HEK293 (cell line): ENCODE results near the gene UNK.

Experiments
- CTCF ChIA-PET: fragments of 350-600 bp; formaldehyde crosslinking; extraction: SDS; loops from one replicate; lab custom pipeline; 2021; ENCODE audit warnings: antibody characterized with exemption; lab: Yijun Ruan, JAX
- POLR2A ChIA-PET: fragments of 300-600 bp; formaldehyde crosslinking; extraction: SDS; loops from one replicate; lab custom pipeline; 2020; ENCODE audit warnings: antibody characterized with exemption, inconsistent platforms; lab: Yijun Ruan, JAX
- H3K27ac ChIP-seq: fragments of 200-500 bp; sonication (Bioruptor generic); 2 replicates; pipeline ENCODE4 v1.5.1; 2014; ENCODE audit warnings: low read depth, low read length, control low read depth, inconsistent platforms; ENCODE audit errors: extremely low read depth
- H3K36me3 ChIP-seq, 2 experiments: fragments of 200-500 bp in 1 of 2; sonication (Bioruptor generic) in 1 of 2; 1 replicate in 1 of 2; 2 replicates in 1 of 2; pipeline ENCODE4 v1.5.1; 2014 to 2017; ENCODE audit warnings: inconsistent platforms in 2 of 2, low read length in 2 of 2; ENCODE audit not compliant: control insufficient read depth in 2 of 2, insufficient read depth in 1 of 2
- H3K4me1 ChIP-seq: fragments of 200-500 bp; sonication (Bioruptor generic); 2 replicates; pipeline ENCODE4 v1.5.1; 2014; ENCODE audit warnings: mild to moderate bottlenecking, low read length, inconsistent platforms; ENCODE audit not compliant: control insufficient read depth, insufficient read depth
- H3K4me3 ChIP-seq: 2 replicates; pipeline ENCODE4 v1.5.1; 2011; ENCODE audit warnings: low read depth, mild to moderate bottlenecking, control low read depth, low read length, moderate library complexity
- H3K9me3 ChIP-seq: fragments of 200-500 bp; sonication (Bioruptor generic); 2 replicates; pipeline ENCODE4 v1.5.1; 2014; ENCODE audit warnings: low read depth, low read length, inconsistent platforms; ENCODE audit not compliant: control insufficient read depth, insufficient read depth
- BCL11A ChIP-seq: fragments of 450-650 bp; formaldehyde crosslinking; IDR thresholded peaks from 2 replicates; pipeline ENCODE4 v1.5.1; 2016; ENCODE audit warnings: low read depth, missing biosample characterization, missing genetic modification characterization
- KLF7 ChIP-seq: fragments of 450-650 bp; formaldehyde crosslinking; IDR thresholded peaks from 2 replicates; pipeline ENCODE4 v1.5.1; 2016; ENCODE audit warnings: missing biosample characterization, missing genetic modification characterization, borderline replicate concordance
- ZBTB48 ChIP-seq: fragments of 450-650 bp; formaldehyde crosslinking; IDR thresholded peaks from 2 replicates; pipeline ENCODE4 v1.5.1; 2016; ENCODE audit warnings: missing biosample characterization, missing genetic modification characterization
- ZIC2 ChIP-seq: fragments of 450-650 bp; formaldehyde crosslinking; IDR thresholded peaks from 2 replicates; pipeline ENCODE4 v1.5.1; 2016; ENCODE audit warnings: missing biosample characterization, missing genetic modification characterization
- ZNF10 ChIP-seq: fragments of 450-650 bp; formaldehyde crosslinking; IDR thresholded peaks from 2 replicates; pipeline ENCODE4 v1.5.1; 2017; ENCODE audit warnings: missing biosample characterization, missing genetic modification characterization
- ZNF211 ChIP-seq: fragments of 450-650 bp; formaldehyde crosslinking; IDR thresholded peaks from 2 replicates; pipeline ENCODE4 v1.5.1; 2016; ENCODE audit warnings: low read depth, missing biosample characterization, missing genetic modification characterization
- ZNF23 ChIP-seq: fragments of 450-650 bp; formaldehyde crosslinking; IDR thresholded peaks from 2 replicates; pipeline ENCODE4 v1.5.1; 2016; ENCODE audit warnings: missing biosample characterization, missing genetic modification characterization, borderline replicate concordance
- ZNF707 ChIP-seq: fragments of 450-650 bp; formaldehyde crosslinking; IDR thresholded peaks from 2 replicates; pipeline ENCODE4 v1.5.1; 2016; ENCODE audit warnings: missing biosample characterization, missing genetic modification characterization
- TF ChIP-seq, protein P1 (sequence below): fragments of 450-650 bp; IDR thresholded peaks from 2 replicates; pipeline ENCODE4 v1.5.1; 2018; ENCODE audit warnings: missing biosample characterization, missing genetic modification characterization
- TF ChIP-seq, protein P2 (sequence below): fragments of 450-650 bp; formaldehyde crosslinking; IDR thresholded peaks from 2 replicates; pipeline ENCODE4 v1.5.1; 2016; ENCODE audit warnings: missing biosample characterization, missing genetic modification characterization
- TF ChIP-seq, protein P3 (sequence below): fragments of 450-650 bp; formaldehyde crosslinking; IDR thresholded peaks from 2 replicates; pipeline ENCODE4 v1.5.1; 2016; ENCODE audit warnings: missing biosample characterization, missing genetic modification characterization

The UNK gene

DNA sequence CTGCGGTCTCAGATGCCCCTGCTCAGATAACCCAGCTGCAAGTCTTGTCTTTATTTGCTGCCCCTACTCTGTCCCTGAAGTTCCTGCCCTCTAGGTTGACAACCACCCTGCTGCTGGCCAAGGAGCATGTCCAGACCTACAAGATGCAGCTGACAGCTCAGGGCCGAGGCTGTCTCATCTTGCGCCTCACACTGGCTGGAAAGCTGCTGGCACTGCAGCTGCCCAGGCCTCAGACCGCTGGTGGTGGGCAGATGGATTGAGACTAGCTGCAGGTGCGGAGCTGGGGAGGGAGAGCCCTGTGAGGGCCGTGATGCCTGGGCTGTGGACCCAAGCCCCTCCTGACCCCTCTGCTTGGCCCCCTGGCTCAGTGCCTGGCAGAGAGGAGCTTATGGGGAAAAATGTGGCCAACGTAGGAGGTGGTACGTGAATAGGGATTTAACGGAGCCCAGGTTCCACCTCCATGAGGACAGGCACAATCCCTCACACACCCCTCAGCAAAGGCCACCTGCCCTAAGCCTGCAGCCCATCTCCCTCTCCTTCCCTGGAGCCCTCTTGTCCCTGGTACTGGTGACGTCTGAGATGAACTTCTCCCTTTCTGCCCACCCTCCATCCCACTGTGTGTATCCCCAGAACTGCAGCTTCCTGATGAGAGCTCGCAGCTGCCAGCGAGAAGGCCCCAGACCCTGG, 11.3 kb upstream of the UNK start:
- no peak for TF ChIP-seq ZNF211 (tag by site-specific recombination)
- no peak for TF ChIP-seq ZNF23 (tag by site-specific recombination)
- TF ChIP-seq, protein P1, sequence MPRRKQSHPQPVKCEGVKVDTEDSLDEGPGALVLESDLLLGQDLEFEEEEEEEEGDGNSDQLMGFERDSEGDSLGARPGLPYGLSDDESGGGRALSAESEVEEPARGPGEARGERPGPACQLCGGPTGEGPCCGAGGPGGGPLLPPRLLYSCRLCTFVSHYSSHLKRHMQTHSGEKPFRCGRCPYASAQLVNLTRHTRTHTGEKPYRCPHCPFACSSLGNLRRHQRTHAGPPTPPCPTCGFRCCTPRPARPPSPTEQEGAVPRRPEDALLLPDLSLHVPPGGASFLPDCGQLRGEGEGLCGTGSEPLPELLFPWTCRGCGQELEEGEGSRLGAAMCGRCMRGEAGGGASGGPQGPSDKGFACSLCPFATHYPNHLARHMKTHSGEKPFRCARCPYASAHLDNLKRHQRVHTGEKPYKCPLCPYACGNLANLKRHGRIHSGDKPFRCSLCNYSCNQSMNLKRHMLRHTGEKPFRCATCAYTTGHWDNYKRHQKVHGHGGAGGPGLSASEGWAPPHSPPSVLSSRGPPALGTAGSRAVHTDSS (tag by site-specific recombination), result no peak
- TF ChIP-seq KLF7 (tag by site-specific recombination), result no peak
- no peak for TF ChIP-seq BCL11A
- TF ChIP-seq, all 188 proteins: peak for 0
- no peak overlapping the region for H3K4me3 ChIP-seq
- peaks cover 0 to 42% of the 10 kb centered on the region in 2 experiments; a peak in 2 of 3 replicates for H3K36me3 ChIP-seq
- ChIA-PET CTCF (interaction anchor here (0.6 to 9.4 kb wide), 13 partner anchors 10 to 595 kb away, joined by 3 to 73 read pairs (median 3); partner anchors contain the start of genes GALK1 and TSEN54), POLR2A (interaction anchor here (0.6 to 8.1 kb wide), 7 partner anchors 8 to 67 kb away, joined by 3 to 234 read pairs (median 4); partner anchors contain the start of genes GALK1 and UNK)
- H3K9me3 ChIP-seq, result no peaks in the 10 kb centered on the region
- H3K27ac ChIP-seq, result no peak overlapping the region; the same call in 1 of the 2 replicates
- H3K4me1 ChIP-seq, result peaks cover 11% of the 10 kb centered on the region; the same call in 1 of the 2 replicates

DNA sequence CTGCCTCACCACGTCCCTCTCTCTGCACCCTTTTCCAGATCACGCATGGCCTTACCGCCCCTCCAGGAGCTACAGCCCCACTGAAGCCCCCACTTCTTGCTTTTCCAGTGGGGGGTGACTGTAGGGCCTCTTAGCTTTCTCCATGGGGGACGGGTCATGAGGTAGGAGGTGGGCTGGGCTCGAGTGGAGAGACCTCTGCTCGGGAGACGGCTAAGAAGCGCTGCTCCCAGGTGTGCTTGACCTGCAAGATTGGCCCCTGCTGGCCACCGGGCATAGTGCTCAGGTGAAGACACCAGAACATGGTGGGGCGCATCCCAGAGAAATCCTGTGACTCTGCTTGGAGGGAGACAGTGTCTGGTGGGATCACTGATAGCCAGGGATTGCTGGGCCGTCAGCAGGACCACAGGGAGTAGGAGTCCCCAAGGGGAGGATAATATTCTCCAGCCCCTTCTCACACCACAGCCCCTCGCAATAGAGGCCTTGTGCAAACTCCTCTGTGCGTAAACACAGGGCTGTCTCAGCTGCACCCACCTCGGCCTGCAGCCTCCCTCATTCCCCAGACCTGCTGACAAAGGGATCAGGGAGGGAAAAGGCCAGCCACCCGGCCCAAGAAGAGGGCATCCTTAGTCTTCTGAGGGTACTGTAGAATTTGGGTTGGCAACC, 10.7 kb upstream of the UNK start:
- H3K36me3 ChIP-seq, result peaks cover 0 to 49% of the 10 kb centered on the region in 2 experiments; a peak in 2 of 3 replicates
- H3K9me3 ChIP-seq, result no peaks in the 10 kb centered on the region
- ChIA-PET POLR2A (interaction anchor here (0.6 to 8.1 kb wide), 6 partner anchors 9 to 67 kb away, joined by 3 to 234 read pairs (median 6); partner anchors contain the start of genes GALK1 and UNK), CTCF (interaction anchor here (0.6 to 9.4 kb wide), 13 partner anchors 9 to 594 kb away, joined by 3 to 73 read pairs (median 4); partner anchors contain the start of genes GALK1 and TSEN54)
- TF ChIP-seq, protein P2, sequence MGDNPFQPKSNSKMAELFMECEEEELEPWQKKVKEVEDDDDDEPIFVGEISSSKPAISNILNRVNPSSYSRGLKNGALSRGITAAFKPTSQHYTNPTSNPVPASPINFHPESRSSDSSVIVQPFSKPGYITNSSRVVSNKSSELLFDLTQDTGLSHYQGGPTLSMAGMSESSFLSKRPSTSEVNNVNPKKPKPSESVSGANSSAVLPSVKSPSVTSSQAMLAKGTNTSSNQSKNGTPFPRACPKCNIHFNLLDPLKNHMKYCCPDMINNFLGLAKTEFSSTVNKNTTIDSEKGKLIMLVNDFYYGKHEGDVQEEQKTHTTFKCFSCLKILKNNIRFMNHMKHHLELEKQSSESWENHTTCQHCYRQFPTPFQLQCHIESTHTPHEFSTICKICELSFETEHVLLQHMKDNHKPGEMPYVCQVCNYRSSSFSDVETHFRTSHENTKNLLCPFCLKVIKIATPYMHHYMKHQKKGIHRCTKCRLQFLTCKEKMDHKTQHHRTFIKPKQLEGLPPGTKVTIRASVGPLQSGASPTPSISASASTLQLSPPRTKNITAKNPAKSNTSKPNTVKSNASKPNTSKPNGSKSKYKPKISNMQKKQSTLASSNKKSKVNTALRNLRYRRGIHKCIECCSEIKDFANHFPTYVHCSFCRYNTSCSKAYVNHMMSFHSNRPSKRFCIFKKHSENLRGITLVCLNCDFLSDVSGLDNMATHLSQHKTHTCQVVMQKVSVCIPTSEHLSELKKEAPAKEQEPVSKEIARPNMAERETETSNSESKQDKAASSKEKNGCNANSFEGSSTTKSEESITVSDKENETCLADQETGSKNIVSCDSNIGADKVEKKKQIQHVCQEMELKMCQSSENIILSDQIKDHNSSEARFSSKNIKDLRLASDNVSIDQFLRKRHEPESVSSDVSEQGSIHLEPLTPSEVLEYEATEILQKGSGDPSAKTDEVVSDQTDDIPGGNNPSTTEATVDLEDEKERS (tag by site-specific recombination), result no peak
- 0 out of 2 replicates have a peak, but pooled peaks have one; percentile 12 for TF ChIP-seq ZIC2 (tag by site-specific recombination)
- TF ChIP-seq ZNF707 (tag by site-specific recombination), result no peak
- no peak for TF ChIP-seq ZBTB48 (tag by site-specific recombination)
- TF ChIP-seq, all 188 proteins: peak for 1
- Histone ChIP-seq H3K4me1 (peaks cover 11% of the 10 kb centered on the region; the same call in 1 of the 2 replicates), H3K27ac (no peak overlapping the region), H3K4me3 (no peak overlapping the region)

DNA sequence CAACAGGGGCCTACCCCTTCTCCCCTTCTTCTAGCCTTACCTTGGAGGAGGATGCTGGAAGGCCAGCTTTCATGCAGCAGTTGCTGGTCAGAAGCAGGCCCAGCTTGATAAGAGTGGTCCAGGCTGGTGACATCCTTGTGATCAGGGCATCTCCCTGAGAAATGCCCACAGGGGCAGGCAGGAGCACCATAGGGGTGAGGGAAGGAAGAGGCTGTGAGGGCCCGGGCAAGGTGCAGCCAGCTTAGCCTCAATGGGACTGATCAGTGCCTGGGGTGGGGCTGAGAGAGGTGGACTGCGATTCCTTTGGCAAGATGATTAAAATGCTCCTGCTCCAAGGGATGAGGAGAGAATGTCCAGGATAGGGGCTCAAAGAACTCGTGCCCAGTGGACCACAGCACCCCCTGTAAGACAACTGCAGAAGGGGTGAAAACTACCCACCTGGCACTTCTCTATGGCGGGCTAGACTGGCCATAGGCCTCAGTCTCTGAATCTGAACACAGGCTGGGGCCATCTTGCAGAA, 10.1 kb upstream of the UNK start:
- Histone ChIP-seq H3K36me3 (peaks cover 0 to 49% of the 10 kb centered on the region in 2 experiments; a peak in 2 of 3 replicates), H3K4me1 (peaks cover 8% of the 10 kb centered on the region; the same call in 1 of the 2 replicates), H3K27ac (no peak overlapping the region), H3K9me3 (no peaks in the 10 kb centered on the region), H3K4me3 (no peak overlapping the region)
- TF ChIP-seq, protein P3, sequence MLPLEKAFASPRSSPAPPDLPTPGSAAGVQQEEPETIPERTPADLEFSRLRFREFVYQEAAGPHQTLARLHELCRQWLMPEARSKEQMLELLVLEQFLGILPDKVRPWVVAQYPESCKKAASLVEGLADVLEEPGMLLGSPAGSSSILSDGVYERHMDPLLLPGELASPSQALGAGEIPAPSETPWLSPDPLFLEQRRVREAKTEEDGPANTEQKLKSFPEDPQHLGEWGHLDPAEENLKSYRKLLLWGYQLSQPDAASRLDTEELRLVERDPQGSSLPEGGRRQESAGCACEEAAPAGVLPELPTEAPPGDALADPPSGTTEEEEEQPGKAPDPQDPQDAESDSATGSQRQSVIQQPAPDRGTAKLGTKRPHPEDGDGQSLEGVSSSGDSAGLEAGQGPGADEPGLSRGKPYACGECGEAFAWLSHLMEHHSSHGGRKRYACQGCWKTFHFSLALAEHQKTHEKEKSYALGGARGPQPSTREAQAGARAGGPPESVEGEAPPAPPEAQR (tag by site-specific recombination), result no peak
- 0 out of 2 replicates have a peak, but pooled peaks have one; percentile 11 for TF ChIP-seq ZNF10
- ChIA-PET POLR2A (interaction anchor here (0.9 to 8.1 kb wide), 4 partner anchors 10 to 81 kb away, joined by 3 to 234 read pairs (median 24); partner anchors contain the start of genes GALK1, UNK and WBP2), CTCF (interaction anchor here (0.7 to 9.4 kb wide), 6 partner anchors 9 to 121 kb away, joined by 3 to 73 read pairs (median 6); partner anchors contain the start of gene GALK1)
